Measurements from ENCODE around the gene TMEM91.

GRCh38 chr19:41408256-41408655 is 31.9 kb downstream of the TMEM91 start:
- TF ChIP-seq CTCF (IDR thresholded peaks at IDR 0.05) (no peak), POLR2A (IDR thresholded peaks at IDR 0.05) (no peak), EP300 (IDR thresholded peaks at IDR 0.05) (no peak)

Measured in ovary (tissue), 3 donors.